Activated naive CD4-positive, alpha-beta T cell treated with anti-CD3 and anti-CD28 coated beads, Interleukin-2, amount 50 U/mL, for 72 hours (primary cell): ENCODE results near the gene PPP1R3F. TPM values are rescaled to one million over a fixed set of nuclear protein-coding genes. Genes with fewer than 3 reads are reported as not detected.

Source experiments
- ATAC-seq, 2 donors: fragments of 150-1000 bp; cut with Tn5 transposase; 2 replicates each; pipeline ENCODE4 v1.10.0; 2021; ENCODE audit warnings: mild to moderate bottlenecking in 2 of 2, moderate library complexity in 2 of 2
- DNase-seq, 2 donors: peaks; one replicate each; pipeline ENCODE4 v3.0.0; 2021 to 2022; ENCODE audit warnings: low spot score in 2 of 2
- H3K27ac Mint-ChIP-seq, 2 donors: one replicate each; pipeline ENCODE4 v1.8.0; 2022; ENCODE audit warnings: mild to moderate bottlenecking in 2 of 2, mixed read lengths in 2 of 2
- H3K36me3 Mint-ChIP-seq, 2 donors: one replicate each; pipeline ENCODE4 v1.8.0; 2022; ENCODE audit warnings: mixed read lengths in 2 of 2
- H3K9me3 Mint-ChIP-seq, 2 donors: one replicate each; pipeline ENCODE4 v1.8.0; 2022; ENCODE audit warnings: mixed read lengths in 2 of 2
- total RNA-seq, 2 donors: library from RNA; stranded (reverse); gene quantifications; one replicate each; pipeline ENCODE4 v1.2.3, GENCODE V29; 2022

Gene PPP1R3F, protein sequence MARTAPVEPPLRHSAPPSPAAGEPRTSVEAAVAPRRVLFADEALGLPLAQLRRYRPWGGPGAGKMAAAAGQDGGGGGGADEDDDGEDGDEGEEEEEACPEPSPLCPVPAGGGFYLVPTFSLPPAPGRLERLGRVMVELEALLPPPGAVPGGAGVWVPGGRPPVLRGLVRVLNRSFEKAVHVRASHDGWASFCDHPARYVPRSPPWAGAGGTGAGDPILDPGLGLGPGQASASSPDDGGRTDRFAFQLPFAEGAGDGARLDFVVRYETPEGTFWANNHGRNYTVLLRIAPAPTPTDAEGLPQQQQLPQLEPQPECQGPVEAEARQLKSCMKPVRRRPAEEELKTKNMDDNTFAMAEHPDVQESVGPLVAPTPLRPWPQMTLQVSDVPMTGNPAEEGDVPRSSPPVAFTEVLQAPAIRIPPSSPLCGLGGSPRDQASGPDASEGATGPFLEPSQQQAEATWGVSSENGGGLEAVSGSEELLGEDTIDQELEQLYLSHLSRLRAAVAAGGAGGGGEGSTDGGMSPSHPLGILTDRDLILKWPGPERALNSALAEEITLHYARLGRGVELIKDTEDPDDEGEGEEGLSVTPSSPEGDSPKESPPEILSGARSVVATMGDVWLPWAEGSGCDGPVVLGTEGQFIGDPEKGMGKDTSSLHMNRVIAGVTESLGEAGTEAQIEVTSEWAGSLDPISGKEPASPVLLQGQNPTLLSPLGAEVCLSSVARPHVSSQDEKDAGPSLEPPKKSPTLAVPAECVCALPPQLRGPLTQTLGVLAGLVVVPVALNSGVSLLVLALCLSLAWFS
- 1 to 10 TPM; 4.2 to 5.3 TPM for total RNA-seq

GRCh38 chrX:49269767-49270248 is at the start of gene PPP1R3F:
TSS of gene PPP1R3F (plus strand) at chrX:49269793. CDS start at chrX:49269870, 77 bp downstream.
- Mint-ChIP-seq H3K27ac (peak within 1 kb of the TSS; percentile 99 to 100), H3K9me3 (no peaks in the 10 kb centered on the region), H3K36me3 (peaks cover 15% of the 10 kb centered on the region in 2 donors)
- DNase-seq (no peak), ATAC-seq (peak; percentile 2)

- Mint-ChIP-seq H3K36me3 (no peaks in the 10 kb centered on the region), H3K27ac (no peak overlapping the region), H3K9me3 (no peaks in the 10 kb centered on the region)
- no peak for DNase-seq
- no peak for ATAC-seq
Observed at GRCh38 chrX:49220100-49220499, 49.5 kb upstream of the PPP1R3F start.

GRCh38 chrX:49221868-49222267 is 47.7 kb upstream of the PPP1R3F start:
- Mint-ChIP-seq H3K9me3 (no peaks in the 10 kb centered on the region), H3K36me3 (no peaks in the 10 kb centered on the region), H3K27ac (no peak overlapping the region)
- DNase-seq (no peak), ATAC-seq (no peak)

- ATAC-seq (no peak), DNase-seq (no peak)
- no peaks in the 10 kb centered on the region for H3K9me3 Mint-ChIP-seq
- H3K27ac Mint-ChIP-seq, result no peak overlapping the region
- no peaks in the 10 kb centered on the region for H3K36me3 Mint-ChIP-seq
Observed at GRCh38 chrX:49225858-49226257, 43.7 kb upstream of the PPP1R3F start.

- Mint-ChIP-seq H3K27ac (no peak overlapping the region), H3K36me3 (no peaks in the 10 kb centered on the region), H3K9me3 (no peaks in the 10 kb centered on the region)
- DNase-seq (no peak), ATAC-seq (no peak)
Observed at GRCh38 chrX:49226946-49227345, 42.6 kb upstream of the PPP1R3F start.

DNA sequence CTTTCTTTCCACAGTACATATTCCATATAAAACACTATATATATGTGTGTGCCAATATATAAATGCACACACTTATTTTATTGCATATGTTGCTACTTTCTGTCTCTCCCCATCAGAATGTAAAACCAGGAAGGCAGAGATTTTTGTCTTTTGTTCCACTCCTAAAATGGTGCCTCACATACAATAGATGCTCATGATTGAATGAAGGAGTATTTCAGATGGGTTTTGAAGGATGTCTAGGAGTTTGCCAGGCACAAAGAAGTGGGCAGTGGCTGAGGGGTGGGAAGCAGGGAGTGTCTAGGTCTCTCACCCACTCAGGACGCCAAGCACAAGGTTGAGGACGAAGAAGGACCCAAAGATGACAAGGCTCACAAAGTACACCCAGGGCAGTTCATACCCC is 41.9 kb upstream of the PPP1R3F start:
- Mint-ChIP-seq H3K27ac (no peak overlapping the region), H3K36me3 (no peaks in the 10 kb centered on the region), H3K9me3 (no peaks in the 10 kb centered on the region)
- DNase-seq (no peak), ATAC-seq (no peak)

GRCh38 chrX:49228185-49228584 is 41.4 kb upstream of the PPP1R3F start:
- Mint-ChIP-seq H3K27ac (no peak overlapping the region), H3K36me3 (no peaks in the 10 kb centered on the region), H3K9me3 (no peaks in the 10 kb centered on the region)
- no peak for DNase-seq
- ATAC-seq, result no peak

DNA sequence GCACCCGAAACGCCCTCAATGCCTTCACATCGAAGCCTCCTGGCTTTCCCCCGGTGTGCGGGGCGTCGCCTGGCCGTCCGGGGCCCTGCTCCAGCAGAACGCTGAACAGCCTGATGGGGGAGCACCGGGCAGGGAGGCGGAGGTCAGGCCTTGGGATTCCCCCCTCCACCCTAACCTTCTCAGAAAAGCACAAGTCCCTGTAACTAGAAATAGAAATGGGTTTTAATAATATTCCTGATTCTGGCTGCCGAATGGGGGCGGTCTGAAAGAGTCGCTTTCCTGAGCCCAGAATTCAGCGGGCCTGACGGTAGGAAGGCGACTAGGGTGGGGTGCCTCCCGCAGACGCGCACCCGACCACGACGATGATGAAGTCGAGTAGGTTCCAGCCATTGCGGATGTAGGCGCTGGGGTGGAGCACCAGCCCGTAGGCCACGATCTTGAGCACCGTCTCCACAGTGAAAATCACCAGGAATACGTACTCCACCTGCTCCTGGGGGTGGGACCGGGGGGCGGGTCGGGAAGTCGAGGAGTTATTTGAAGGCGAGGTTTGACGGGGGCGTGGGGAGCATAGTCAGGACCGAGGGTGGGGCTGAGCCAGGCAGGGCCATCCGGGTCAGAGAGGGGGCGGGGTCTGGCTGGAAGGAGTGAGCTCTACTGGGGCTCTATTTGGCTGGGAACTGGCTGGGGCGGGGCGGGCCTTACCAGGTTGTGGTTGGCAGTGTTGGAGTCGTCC is 38.9 kb upstream of the PPP1R3F start:
- peaks cover 0 to 5% of the 10 kb centered on the region in 2 donors for H3K36me3 Mint-ChIP-seq
- H3K9me3 Mint-ChIP-seq, result no peaks in the 10 kb centered on the region
- ATAC-seq, result peak; percentile 82 to 85
- peak; percentile 65 to 66 for DNase-seq
- peak overlapping the region in 1 of 2 donors; percentile 76 for H3K27ac Mint-ChIP-seq

DNA sequence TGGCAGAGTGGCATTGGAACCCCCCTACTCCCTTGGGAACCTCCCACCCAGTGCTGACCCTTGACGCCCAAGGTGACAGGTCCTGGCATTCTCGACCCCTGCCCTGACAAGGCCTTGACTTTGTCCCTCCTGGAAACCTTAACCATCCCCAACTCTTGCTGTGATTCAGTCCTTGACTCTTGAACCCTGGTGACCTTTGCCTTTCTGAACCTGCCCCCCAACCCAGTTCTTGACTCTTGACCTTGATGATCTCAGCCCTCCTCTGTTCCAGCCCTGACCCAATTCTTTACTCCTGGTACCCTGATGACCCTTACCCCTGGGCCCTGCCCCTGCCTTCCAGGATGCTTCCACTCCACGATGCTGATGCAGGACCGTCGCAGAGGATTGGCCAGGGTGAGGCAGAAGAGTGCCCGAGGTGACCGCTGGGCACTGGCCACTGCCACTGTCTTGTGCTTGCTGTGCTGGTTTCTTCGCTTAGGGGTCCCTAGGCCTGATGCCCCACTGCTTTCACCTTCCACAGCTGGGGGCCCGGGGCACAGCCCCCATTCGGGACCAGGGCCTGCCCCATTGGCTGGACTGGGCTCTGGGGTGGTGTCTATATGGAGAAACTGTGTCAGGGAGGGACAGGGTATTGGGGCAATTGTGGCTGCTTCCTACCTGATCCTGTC is 38.1 kb upstream of the PPP1R3F start:
- peak overlapping the region in 1 of 2 donors; percentile 76 for H3K27ac Mint-ChIP-seq
- no peaks in the 10 kb centered on the region for H3K9me3 Mint-ChIP-seq
- DNase-seq (no peak), ATAC-seq (no peak)
- H3K36me3 Mint-ChIP-seq, result peaks cover 0 to 5% of the 10 kb centered on the region in 2 donors

DNA sequence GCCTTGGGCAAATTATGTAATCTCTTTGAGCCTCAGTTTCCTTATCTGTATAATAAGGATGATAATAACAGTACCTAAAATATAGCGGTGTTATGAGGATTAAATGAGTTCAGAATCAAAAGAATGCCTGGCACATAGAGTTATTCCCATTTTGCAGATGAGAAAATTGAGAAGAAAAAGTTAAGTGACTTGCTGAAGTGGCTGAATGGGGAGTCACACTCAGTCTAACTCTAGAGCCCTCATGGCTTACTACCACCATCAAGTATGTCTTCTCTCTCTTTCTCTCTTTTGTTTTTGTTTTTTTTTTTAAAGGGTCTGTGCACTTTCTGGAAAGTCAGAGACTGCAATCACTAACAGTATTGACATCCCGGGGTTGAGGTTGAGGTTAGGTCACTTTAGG is 37.1 kb upstream of the PPP1R3F start:
- Mint-ChIP-seq H3K9me3 (no peaks in the 10 kb centered on the region), H3K36me3 (peaks cover 5 to 8% of the 10 kb centered on the region in 2 donors), H3K27ac (no peak overlapping the region)
- DNase-seq, result no peak
- ATAC-seq, result no peak

GRCh38 chrX:49233176-49233575 is 36.4 kb upstream of the PPP1R3F start, which contains the start of gene CACNA1F:
TSS of gene CACNA1F (minus strand) at chrX:49233340. CDS start at chrX:49233309, 31 bp downstream.
- H3K27ac Mint-ChIP-seq, result no peak within 1 kb of the TSS
- DNase-seq (no peak), ATAC-seq (no peak)
- peaks cover 5 to 8% of the 10 kb centered on the region in 2 donors for H3K36me3 Mint-ChIP-seq
- no peaks in the 10 kb centered on the region for H3K9me3 Mint-ChIP-seq

- Mint-ChIP-seq H3K36me3 (peaks cover 5 to 8% of the 10 kb centered on the region in 2 donors), H3K27ac (no peak overlapping the region), H3K9me3 (no peaks in the 10 kb centered on the region)
- ATAC-seq, result no peak
- DNase-seq, result no peak
Observed at GRCh38 chrX:49233887-49234555, 35.6 kb upstream of the PPP1R3F start.

DNA sequence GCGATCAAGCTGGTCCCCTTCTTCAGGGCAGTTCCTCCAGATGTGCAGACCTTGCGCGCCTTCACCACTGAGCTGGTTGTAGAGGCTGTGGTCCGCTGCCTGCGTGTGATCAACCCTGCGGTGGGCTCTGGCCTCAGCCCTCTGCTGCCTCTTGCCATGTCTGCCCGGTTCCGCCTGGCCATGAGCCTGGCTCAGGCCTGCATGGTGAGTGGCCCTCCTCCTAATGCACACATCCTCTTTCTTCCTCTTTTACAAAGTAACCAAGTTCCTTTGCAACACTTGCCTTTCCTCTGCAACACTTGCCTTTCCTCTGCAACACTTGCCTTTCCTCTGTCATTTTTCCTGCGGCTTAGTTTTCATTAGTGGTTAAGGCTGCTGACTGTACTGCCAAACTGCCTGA is 32.5 kb upstream of the PPP1R3F start:
- H3K27ac Mint-ChIP-seq, result peak overlapping the region in 1 of 2 donors; percentile 63
- ATAC-seq (peak in 1 of 2 donors; percentile 19), DNase-seq (no peak)
- H3K9me3 Mint-ChIP-seq, result no peaks in the 10 kb centered on the region
- H3K36me3 Mint-ChIP-seq, result peaks cover 5 to 8% of the 10 kb centered on the region in 2 donors

GRCh38 chrX:49238735-49239134 is 30.9 kb upstream of the PPP1R3F start:
- no peak for ATAC-seq
- H3K27ac Mint-ChIP-seq, result no peak overlapping the region
- H3K36me3 Mint-ChIP-seq, result peaks cover 5 to 8% of the 10 kb centered on the region in 2 donors
- DNase-seq, result no peak
- H3K9me3 Mint-ChIP-seq, result no peaks in the 10 kb centered on the region

- ATAC-seq (no peak), DNase-seq (no peak)
- Mint-ChIP-seq H3K27ac (peak overlapping the region in 1 of 2 donors; percentile 72), H3K9me3 (no peaks in the 10 kb centered on the region), H3K36me3 (no peaks in the 10 kb centered on the region)
Observed at GRCh38 chrX:49242545-49243066, 27.0 kb upstream of the PPP1R3F start.
